Measurements from ENCODE around the gene BEGAIN. TPM values are rescaled to one million over a fixed set of nuclear protein-coding genes. Genes with fewer than 3 reads are reported as not detected.
"Not testable (repeated sequence)": the region's sequence is repeated elsewhere in the genome, so short reads cannot be mapped to it uniquely, and the experiment has no call there.

The BEGAIN gene
- total RNA-seq, 1 donor from 2014 or later, result 1.5 TPM

GRCh38 chr14:100523131-100523842, 63.9 kb downstream of the BEGAIN start:
- Histone ChIP-seq H3K27ac (no peak overlapping the region), H3K36me3 (peaks cover 12% of the 10 kb centered on the region), H3K9me3 (no peaks in the 10 kb centered on the region), H3K27me3 (no peaks in the 10 kb centered on the region), H3K4me1 (no peaks in the 10 kb centered on the region), H3K4me3 (no peak overlapping the region)
- intact Hi-C loops (cut with DNase I), result no loop called here
- TF ChIP-seq CTCF (IDR thresholded peaks at IDR 0.05), result no peak
- DNase-seq (peak; percentile 45), ATAC-seq (no peak)

- ATAC-seq, result no peak
- no peaks in the 10 kb centered on the region for H3K27me3 ChIP-seq
These were observed 64.6 kb downstream of the BEGAIN start for GRCh38 chr14:100522616-100523099.

GRCh38 chr14:100506053-100506452, 81.2 kb downstream of the BEGAIN start:
- ATAC-seq; H3K4me3 ChIP-seq; H3K36me3 ChIP-seq; DNase-seq; H3K4me1 ChIP-seq; H3K27me3 ChIP-seq; H3K27ac ChIP-seq; intact Hi-C loops (cut with DNase I); H3K9me3 ChIP-seq: not testable (repeated sequence)

More at GRCh38 chr14:100522616-100523099, 64.6 kb downstream of the BEGAIN start:
- no peaks in the 10 kb centered on the region for H3K4me1 ChIP-seq
- no peak overlapping the region for H3K27ac ChIP-seq
- no peaks in the 10 kb centered on the region for H3K9me3 ChIP-seq
- peak; percentile 51 for DNase-seq
- no peak overlapping the region for H3K4me3 ChIP-seq
- intact Hi-C loops (cut with DNase I), result no loop called here
- H3K36me3 ChIP-seq, result peaks cover 12% of the 10 kb centered on the region
- TF ChIP-seq CTCF (IDR thresholded peaks at IDR 0.05), result no peak

- intact Hi-C loops (cut with DNase I), result no loop called here
These were observed 82.7 kb downstream of the BEGAIN start for GRCh38 chr14:100504372-100505078.

GRCh38 chr14:100503251-100503650, 84.0 kb downstream of the BEGAIN start:
- Histone ChIP-seq H3K4me3 (no peak overlapping the region), H3K27ac (no peak overlapping the region), H3K36me3 (no peaks in the 10 kb centered on the region), H3K9me3 (peaks cover 4% of the 10 kb centered on the region), H3K4me1 (no peaks in the 10 kb centered on the region), H3K27me3 (no peaks in the 10 kb centered on the region)
- no peak for TF ChIP-seq CTCF (IDR thresholded peaks at IDR 0.05)
- intact Hi-C loops (cut with DNase I), result no loop called here
- ATAC-seq (no peak), DNase-seq (no peak)

More at GRCh38 chr14:100504372-100505078, 82.7 kb downstream of the BEGAIN start:
- Histone ChIP-seq H3K9me3 (peaks cover 4% of the 10 kb centered on the region), H3K27me3 (no peaks in the 10 kb centered on the region), H3K4me1 (no peaks in the 10 kb centered on the region), H3K36me3 (no peaks in the 10 kb centered on the region), H3K4me3 (no peak overlapping the region), H3K27ac (no peak overlapping the region)
- DNase-seq, result no peak
- no peak for TF ChIP-seq CTCF (IDR thresholded peaks at IDR 0.05)
- no peak for ATAC-seq

GRCh38 chr14:100502622-100503220, 84.5 kb downstream of the BEGAIN start:
- intact Hi-C loops (cut with DNase I), result no loop called here
- Histone ChIP-seq H3K9me3 (peaks cover 4% of the 10 kb centered on the region), H3K4me3 (no peak overlapping the region), H3K36me3 (no peaks in the 10 kb centered on the region), H3K27ac (no peak overlapping the region), H3K4me1 (no peaks in the 10 kb centered on the region), H3K27me3 (no peaks in the 10 kb centered on the region)
- ATAC-seq, result no peak
- TF ChIP-seq CTCF (IDR thresholded peaks at IDR 0.05), result no peak
- DNase-seq, result no peak
